A673 (cell line): ENCODE data around the gene WIF1.

Experiments used
- CTCF ChIP-seq: fragments of 300-800, 200-600 bp; sonication (generic); conservative IDR thresholded peaks from 2 replicates; pipeline ENCODE4 v1.5.1; 2017; ENCODE audit warnings: low read depth, mild to moderate bottlenecking, antibody characterized with exemption, low read length, moderate library complexity, mixed read lengths
- EZH2 ChIP-seq: fragments of 200-600 bp; sonication (generic); IDR thresholded peaks from 2 replicates; pipeline ENCODE4 v1.6.1; 2017; ENCODE audit warnings: borderline replicate concordance, low read depth, mild to moderate bottlenecking, mixed read lengths, antibody characterized with exemption, low read length; ENCODE audit not compliant: poor library complexity, severe bottlenecking

- TF ChIP-seq EZH2, result no peak
- peak; percentile 54; the same call in 1 of the 2 replicates for TF ChIP-seq CTCF
Observed at GRCh38 chr12:65106948-65107347, 14.2 kb downstream of the WIF1 start.
